CD4-positive, alpha-beta T cell (primary cell): ENCODE data around the gene ARHGEF4. TPM values are rescaled to one million over a fixed set of nuclear protein-coding genes. Genes with fewer than 3 reads are reported as not detected.
A peak's percentile ranks its signal among the peaks of the same experiment; 100 is the strongest.

Experiments
- ATAC-seq: fragments of 200-7000 bp; cut with Tn5 transposase; one replicate; pipeline ENCODE4 v1.10.0; 2022; ENCODE audit warnings: mild to moderate bottlenecking; ENCODE audit not compliant: poor library complexity
- CTCF ChIA-PET: fragments of 350-600 bp; sonication (Branson Sonifier 250); formaldehyde crosslinking; loops from one replicate; lab custom pipeline; 2021; ENCODE audit warnings: antibody characterized with exemption, inconsistent platforms; lab: Charles Lee
- POLR2A ChIA-PET: fragments of 350-600 bp; sonication (Branson Sonifier 250); formaldehyde crosslinking; loops from one replicate; lab custom pipeline; 2021; ENCODE audit warnings: antibody characterized with exemption, inconsistent platforms; lab: Charles Lee
- DNase-seq, 14 experiments: peaks; one replicate each; pipeline ENCODE4 v3.0.0-alpha.2; 2013 to 2020; ENCODE audit warnings: mixed read lengths in 2 of 14
- H3K27ac ChIP-seq, 2 donors: one replicate each; pipeline versions ENCODE4 v1.5.1 to v1.7.0; 2013; ENCODE audit warnings: low read length in 2 of 2, low read depth in 1 of 2, mild to moderate bottlenecking in 1 of 2
- H3K27me3 ChIP-seq, 2 experiments: 1 replicate in 1 of 2; 2 replicates in 1 of 2; pipeline versions ENCODE4 v1.6.1 to v1.7.0; 2013; ENCODE audit warnings: low read length in 2 of 2, control low read depth in 1 of 2, mild to moderate bottlenecking in 1 of 2, moderate library complexity in 1 of 2; ENCODE audit not compliant: insufficient read depth in 2 of 2, control insufficient read depth in 1 of 2
- H3K36me3 ChIP-seq: one replicate; pipeline ENCODE4 v1.6.1; 2013; ENCODE audit warnings: low read length, control low read depth; ENCODE audit not compliant: insufficient read depth
- H3K4me1 ChIP-seq: one replicate; pipeline ENCODE4 v1.6.1; 2013; ENCODE audit warnings: low read length, control low read depth; ENCODE audit not compliant: insufficient read depth
- H3K4me3 ChIP-seq: one replicate; pipeline ENCODE4 v1.5.1; 2013; ENCODE audit warnings: mild to moderate bottlenecking, low read length, moderate library complexity
- H3K9me3 ChIP-seq, 2 experiments: 1 replicate in 1 of 2; 2 replicates in 1 of 2; pipeline versions ENCODE4 v1.6.1 to v1.7.0; 2013; ENCODE audit warnings: low read length in 2 of 2, mild to moderate bottlenecking in 2 of 2, control low read depth in 1 of 2, moderate library complexity in 1 of 2; ENCODE audit not compliant: control insufficient read depth in 1 of 2, insufficient read depth in 1 of 2
- H3K27ac Mint-ChIP-seq: one replicate; pipeline ENCODE4 v1.8.0; 2020; ENCODE audit warnings: mixed read lengths
- H3K27me3 Mint-ChIP-seq: one replicate; pipeline ENCODE4 v1.8.0; 2021; ENCODE audit warnings: mixed read lengths
- H3K36me3 Mint-ChIP-seq: one replicate; pipeline ENCODE4 v1.8.0; 2021; ENCODE audit warnings: low read depth, mixed read lengths
- H3K4me1 Mint-ChIP-seq: one replicate; pipeline ENCODE4 v1.8.0; 2021; ENCODE audit warnings: low read depth, mixed read lengths
- H3K4me3 Mint-ChIP-seq: one replicate; pipeline ENCODE4 v1.8.0; 2020; ENCODE audit warnings: mild to moderate bottlenecking, mixed read lengths
- H3K9me3 Mint-ChIP-seq: one replicate; pipeline ENCODE4 v1.8.0; 2020; ENCODE audit warnings: mixed read lengths
- intact Hi-C, 2 experiments: fragments of 100-400 bp; cut with DNase I in 1 of 2; cut with micrococcal nuclease in 1 of 2; formaldehyde crosslinking; loops; one replicate each; pipeline versions ENCODE4 v1.15.1 to v1.9.0; 2023 to 2025; cut with DNase I, micrococcal nuclease
- total RNA-seq, 174 experiments: library from RNA in 2 of 174; stranded (reverse) in 2 of 174; gene quantifications; one replicate each; pipeline ENCODE4 v1.2.3 and lab custom pipeline; 2021 to 2026
- TF ChIP-seq, protein P1 (sequence below): fragments of 200-600 bp; IDR thresholded peaks from one replicate; pipeline ENCODE4 v1.8.0; 2022; ENCODE audit warnings: antibody characterized with exemption, mild to moderate bottlenecking

The ARHGEF4 gene
- total RNA-seq, 2 experiments from 2014 or later: 3.6 to 4.1 TPM

DNA sequence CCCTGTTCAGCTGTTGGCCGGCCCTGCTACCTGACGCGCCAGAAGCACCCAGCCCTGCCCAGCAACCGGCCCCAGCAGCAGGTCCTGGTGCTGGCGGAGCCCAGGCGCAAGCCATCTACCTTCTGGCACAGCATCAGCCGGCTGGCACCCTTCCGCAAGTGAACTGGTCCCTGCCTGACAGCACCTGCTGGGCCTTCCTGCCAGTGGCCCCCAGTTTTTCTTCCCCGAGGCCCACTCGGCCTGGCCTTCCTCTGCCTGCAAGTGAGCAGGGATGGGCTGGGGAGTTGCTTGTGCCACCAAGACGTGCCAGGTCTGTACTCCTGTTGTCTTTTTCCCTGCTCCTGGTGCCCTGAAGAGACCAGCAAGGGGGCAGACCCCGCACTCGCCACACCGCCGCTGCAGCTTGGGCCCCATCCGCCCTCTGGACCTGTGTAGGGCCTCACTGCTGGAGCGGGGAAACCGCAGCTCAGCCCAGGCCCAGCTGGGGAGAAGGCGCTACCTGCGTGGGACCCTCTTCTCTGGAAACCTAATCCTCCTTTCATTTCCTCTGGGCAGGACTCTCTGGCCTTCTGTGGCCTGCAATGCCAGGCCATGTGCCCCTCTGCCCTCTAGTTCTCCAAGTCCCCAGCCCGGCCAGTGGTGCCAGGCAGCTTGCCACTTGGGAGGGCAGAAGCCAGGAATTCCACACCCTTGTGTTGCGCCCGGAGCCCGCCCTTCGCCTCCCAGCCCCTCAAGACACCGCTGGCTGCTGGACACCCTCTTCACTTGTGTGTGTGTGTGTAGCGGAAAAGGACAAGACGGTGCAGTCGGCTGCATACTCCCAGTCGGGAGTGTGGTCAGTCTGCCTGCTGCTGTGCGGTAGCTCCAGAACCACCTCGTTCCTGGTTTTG is 209.6 kb downstream of the ARHGEF4 start:
- no peak overlapping the region for H3K4me3 Mint-ChIP-seq
- H3K36me3 ChIP-seq: peaks cover 42% of the 10 kb centered on the region
- TF ChIP-seq, protein P1, sequence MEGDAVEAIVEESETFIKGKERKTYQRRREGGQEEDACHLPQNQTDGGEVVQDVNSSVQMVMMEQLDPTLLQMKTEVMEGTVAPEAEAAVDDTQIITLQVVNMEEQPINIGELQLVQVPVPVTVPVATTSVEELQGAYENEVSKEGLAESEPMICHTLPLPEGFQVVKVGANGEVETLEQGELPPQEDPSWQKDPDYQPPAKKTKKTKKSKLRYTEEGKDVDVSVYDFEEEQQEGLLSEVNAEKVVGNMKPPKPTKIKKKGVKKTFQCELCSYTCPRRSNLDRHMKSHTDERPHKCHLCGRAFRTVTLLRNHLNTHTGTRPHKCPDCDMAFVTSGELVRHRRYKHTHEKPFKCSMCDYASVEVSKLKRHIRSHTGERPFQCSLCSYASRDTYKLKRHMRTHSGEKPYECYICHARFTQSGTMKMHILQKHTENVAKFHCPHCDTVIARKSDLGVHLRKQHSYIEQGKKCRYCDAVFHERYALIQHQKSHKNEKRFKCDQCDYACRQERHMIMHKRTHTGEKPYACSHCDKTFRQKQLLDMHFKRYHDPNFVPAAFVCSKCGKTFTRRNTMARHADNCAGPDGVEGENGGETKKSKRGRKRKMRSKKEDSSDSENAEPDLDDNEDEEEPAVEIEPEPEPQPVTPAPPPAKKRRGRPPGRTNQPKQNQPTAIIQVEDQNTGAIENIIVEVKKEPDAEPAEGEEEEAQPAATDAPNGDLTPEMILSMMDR: no peak
- H3K27me3 ChIP-seq: no peaks in the 10 kb centered on the region
- H3K4me3 ChIP-seq: no peak overlapping the region
- POLR2A ChIA-PET: interaction anchor here (1.1 kb wide), 1 partner anchor 46 kb away, joined by 3 read pairs; no protein-coding TSS in a partner anchor
- no peaks in the 10 kb centered on the region for H3K9me3 Mint-ChIP-seq
- no peak for ATAC-seq
- peak overlapping the region; percentile 30 for H3K27ac Mint-ChIP-seq
- intact Hi-C loops: no loop called here
- CTCF ChIA-PET: interaction anchor here (1.2 kb wide), 1 partner anchor 99 kb away, joined by 3 read pairs; no protein-coding TSS in a partner anchor
- no peaks in the 10 kb centered on the region for H3K9me3 ChIP-seq
- no peak overlapping the region for H3K27ac ChIP-seq
- H3K4me1 ChIP-seq: peaks cover 14% of the 10 kb centered on the region
- H3K4me1 Mint-ChIP-seq: peaks cover 13% of the 10 kb centered on the region
- DNase-seq: peak in 1 of 14 experiments; percentile 11
- peaks cover 47% of the 10 kb centered on the region for H3K36me3 Mint-ChIP-seq
- H3K27me3 Mint-ChIP-seq: peaks cover under 1% of the 10 kb centered on the region

DNA sequence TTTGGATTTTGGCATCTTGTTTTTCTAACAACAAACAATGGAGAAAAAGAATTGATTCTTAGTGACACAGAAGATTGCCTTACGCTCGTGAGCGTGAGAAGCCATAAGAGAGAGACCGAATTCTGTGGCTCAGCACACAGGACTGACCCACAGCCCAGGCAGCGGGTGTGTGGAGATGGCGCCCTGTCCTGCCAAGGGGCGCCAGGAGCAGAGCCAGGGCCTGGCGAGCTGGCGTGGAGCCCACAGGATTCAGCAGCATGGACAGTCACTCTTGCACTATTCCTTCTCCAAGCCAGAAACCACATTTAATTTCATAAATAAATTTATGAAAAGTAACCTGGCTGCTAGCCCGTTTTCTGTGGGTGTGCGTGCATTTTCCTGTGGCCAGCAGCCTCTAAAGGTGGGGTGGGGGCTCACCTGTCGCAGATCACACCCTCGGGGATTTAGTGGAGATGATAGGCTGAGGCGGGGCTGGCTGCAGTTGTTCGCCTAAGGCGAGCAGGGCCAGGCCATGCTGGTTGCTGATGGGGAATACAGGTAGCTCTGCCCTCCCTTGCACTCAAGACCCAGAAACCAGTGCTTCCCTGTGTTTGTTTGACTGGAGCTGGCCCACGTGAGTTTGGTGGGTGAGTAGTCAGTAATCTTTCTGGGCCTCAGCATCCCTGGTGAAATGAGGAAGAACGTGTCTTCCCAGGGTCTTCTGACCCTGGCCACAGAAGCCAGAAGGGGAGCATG is 210.4 kb downstream of the ARHGEF4 start:
- peak overlapping the region; percentile 30 for H3K27ac Mint-ChIP-seq
- ChIA-PET POLR2A (no interaction called here), CTCF (interaction anchor here (1.2 kb wide), 1 partner anchor 99 kb away, joined by 3 read pairs; no protein-coding TSS in a partner anchor)
- H3K9me3 ChIP-seq: no peaks in the 10 kb centered on the region
- intact Hi-C loops: no loop called here
- H3K27ac ChIP-seq: no peak overlapping the region
- H3K4me1 Mint-ChIP-seq: peaks cover 5% of the 10 kb centered on the region
- peaks cover 6% of the 10 kb centered on the region for H3K4me1 ChIP-seq
- H3K9me3 Mint-ChIP-seq: no peaks in the 10 kb centered on the region
- H3K27me3 Mint-ChIP-seq: no peaks in the 10 kb centered on the region
- peaks cover 53% of the 10 kb centered on the region for H3K36me3 Mint-ChIP-seq
- TF ChIP-seq, protein P1: no peak
- peaks cover 50% of the 10 kb centered on the region for H3K36me3 ChIP-seq
- H3K4me3 ChIP-seq: no peak overlapping the region
- no peak for DNase-seq
- no peak overlapping the region for H3K4me3 Mint-ChIP-seq
- H3K27me3 ChIP-seq: no peaks in the 10 kb centered on the region
- ATAC-seq: no peak

DNA sequence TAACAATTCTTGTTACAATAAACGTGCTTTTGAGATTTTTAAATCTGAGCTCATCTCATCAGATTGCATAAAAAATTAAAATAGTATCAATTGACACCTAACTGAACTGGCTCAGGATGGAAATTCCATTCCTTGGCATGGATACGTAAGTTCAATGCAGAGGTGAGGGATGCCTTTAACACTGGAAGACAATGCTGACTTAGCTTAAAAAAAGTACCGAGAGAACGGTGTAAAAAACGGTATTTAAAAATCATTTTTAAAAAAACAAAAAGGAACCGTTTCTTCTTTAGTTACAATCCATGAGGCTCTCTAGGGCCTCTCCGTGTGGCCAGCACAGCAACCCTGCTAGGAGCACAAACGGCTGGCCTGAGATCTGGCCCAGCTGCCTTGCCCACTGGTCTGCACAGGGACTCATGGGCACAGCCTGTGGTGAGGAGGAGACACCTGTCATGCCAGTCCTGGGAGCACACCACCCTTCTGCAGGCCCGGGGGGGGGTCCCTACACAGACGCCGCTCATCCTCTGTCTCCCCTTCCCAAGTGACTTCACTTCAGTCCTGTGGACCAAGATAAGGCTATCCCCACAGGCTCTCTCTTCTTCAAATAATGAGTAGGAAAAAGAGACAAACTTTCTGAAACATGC is 211.3 kb downstream of the ARHGEF4 start:
- no peaks in the 10 kb centered on the region for H3K27me3 Mint-ChIP-seq
- no peaks in the 10 kb centered on the region for H3K4me1 Mint-ChIP-seq
- no peak overlapping the region for H3K4me3 Mint-ChIP-seq
- Histone ChIP-seq H3K36me3 (peaks cover 60% of the 10 kb centered on the region), H3K27me3 (no peaks in the 10 kb centered on the region), H3K4me1 (no peaks in the 10 kb centered on the region), H3K27ac (no peak overlapping the region), H3K4me3 (no peak overlapping the region), H3K9me3 (no peaks in the 10 kb centered on the region)
- ChIA-PET CTCF (no interaction called here), POLR2A (no interaction called here)
- ATAC-seq (no peak), DNase-seq (no peak)
- intact Hi-C loops: no loop called here
- no peaks in the 10 kb centered on the region for H3K9me3 Mint-ChIP-seq
- peaks cover 63% of the 10 kb centered on the region for H3K36me3 Mint-ChIP-seq
- H3K27ac Mint-ChIP-seq: peak overlapping the region; percentile 34
- TF ChIP-seq, protein P1: no peak
